Measurements from ENCODE around the gene SUV39H2.
"Not testable (repeated sequence)": the region's sequence is repeated elsewhere in the genome, so short reads cannot be mapped to it uniquely, and the experiment has no call there.

Gene SUV39H2

GRCh38 chr10:14878266-14879123, at the start of gene SUV39H2:
Gene SUV39H2 (plus strand): TSS chr10:14878866. CDS start chr10:14878889, 23 bp downstream.
- DNase-seq (ENCODE audit: low read depth in 2 of 3, low spot score in 2 of 3): peak; percentile 73 to 89 (median 78)

- DNase-seq (ENCODE audit: low read depth in 2 of 3, low spot score in 2 of 3): no peak
These were observed 45.6 kb upstream of the SUV39H2 start for GRCh38 chr10:14833106-14833505.

GRCh38 chr10:14836208-14836607, 42.5 kb upstream of the SUV39H2 start:
- no peak for DNase-seq (ENCODE audit: low read depth in 2 of 3, low spot score in 2 of 3)

GRCh38 chr10:14837003-14837756, 41.5 kb upstream of the SUV39H2 start:
- DNase-seq (ENCODE audit: low read depth in 2 of 3, low spot score in 2 of 3): no peak

- DNase-seq (ENCODE audit: low read depth in 2 of 3, low spot score in 2 of 3): peak; percentile 92 to 99 (median 97)
These were observed 40.7 kb upstream of the SUV39H2 start, which contains the start of the genes CDNF, HSPA14 and MSANTD7 for GRCh38 chr10:14837757-14838581. Gene CDNF (minus strand): TSS chr10:14838037. CDS start chr10:14837946, 91 bp downstream. Gene HSPA14 (plus strand): TSS chr10:14838306. CDS start chr10:14838403, 97 bp downstream. Gene MSANTD7 (plus strand): TSS chr10:14838306. CDS start chr10:14842285, 3,979 bp downstream.

GRCh38 chr10:14838582-14839304, 39.9 kb upstream of the SUV39H2 start:
- no peak for DNase-seq (ENCODE audit: low read depth in 2 of 3, low spot score in 2 of 3)

- DNase-seq (ENCODE audit: low read depth in 2 of 3, low spot score in 2 of 3): no peak
These were observed 39.4 kb upstream of the SUV39H2 start for GRCh38 chr10:14839305-14839695.

GRCh38 chr10:14840178-14840577, 38.5 kb upstream of the SUV39H2 start:
- DNase-seq (ENCODE audit: low read depth in 2 of 3, low spot score in 2 of 3): no peak

GRCh38 chr10:14843327-14843988, 35.2 kb upstream of the SUV39H2 start:
- no peak for DNase-seq (ENCODE audit: low read depth in 2 of 3, low spot score in 2 of 3)

GRCh38 chr10:14844948-14845347, 33.7 kb upstream of the SUV39H2 start:
- no peak for DNase-seq (ENCODE audit: low read depth in 2 of 3, low spot score in 2 of 3)

- no peak for DNase-seq (ENCODE audit: low read depth in 2 of 3, low spot score in 2 of 3)
These were observed 26.4 kb upstream of the SUV39H2 start for GRCh38 chr10:14852236-14852635.

GRCh38 chr10:14855453-14855852, 23.2 kb upstream of the SUV39H2 start:
- DNase-seq (ENCODE audit: low read depth in 2 of 3, low spot score in 2 of 3): no peak

- no peak for DNase-seq (ENCODE audit: low read depth in 2 of 3, low spot score in 2 of 3)
These were observed 20.2 kb upstream of the SUV39H2 start for GRCh38 chr10:14858338-14858960.

GRCh38 chr10:14859043-14859442, 19.6 kb upstream of the SUV39H2 start:
- no peak for DNase-seq (ENCODE audit: low read depth in 2 of 3, low spot score in 2 of 3)

- DNase-seq (ENCODE audit: low read depth in 2 of 3, low spot score in 2 of 3): no peak
These were observed 18.9 kb upstream of the SUV39H2 start for GRCh38 chr10:14859775-14860174.

- DNase-seq (ENCODE audit: low read depth in 2 of 3, low spot score in 2 of 3): no peak
These were observed 17.9 kb upstream of the SUV39H2 start for GRCh38 chr10:14860791-14861190.

- not testable (repeated sequence) for DNase-seq (ENCODE audit: low read depth in 2 of 3, low spot score in 2 of 3)
These were observed 14.2 kb upstream of the SUV39H2 start for GRCh38 chr10:14864466-14864865.

GRCh38 chr10:14864871-14865270, 13.8 kb upstream of the SUV39H2 start:
- not testable (repeated sequence) for DNase-seq (ENCODE audit: low read depth in 2 of 3, low spot score in 2 of 3)

GRCh38 chr10:14873090-14873760, 5.4 kb upstream of the SUV39H2 start:
- no peak for DNase-seq (ENCODE audit: low read depth in 2 of 3, low spot score in 2 of 3)

Measured in activated CD8-positive, alpha-beta memory T cell treated with anti-CD3 and anti-CD28 coated beads for 48 hours (primary cell).